Transverse colon (tissue), 4 donors: ENCODE data around the gene PPP3CA.

Experiments
- EP300 ChIP-seq: sonication (generic); formaldehyde crosslinking; IDR thresholded peaks from one replicate; pipeline ENCODE4 v1.6.1; 2017; ENCODE audit warnings: antibody characterized with exemption, low read depth
- POLR2A ChIP-seq: fragments of 450-650 bp; IDR thresholded peaks from one replicate; pipeline ENCODE4 v1.6.1; 2016; ENCODE audit warnings: antibody characterized with exemption, mild to moderate bottlenecking, moderate library complexity
- POLR2AphosphoS5 ChIP-seq, 3 donors: sonication (generic); formaldehyde crosslinking; IDR thresholded peaks; one replicate each; pipeline ENCODE4 v1.6.1; 2016; ENCODE audit warnings: antibody characterized with exemption in 3 of 3
- TF ChIP-seq, protein P1 (sequence below), 5 experiments: fragments of 200-600 bp in 3 of 5; fragments of 450-650 bp in 2 of 5; sonication (generic) in 3 of 5; IDR thresholded peaks; 1 replicate in 2 of 5; 2 replicates in 3 of 5; pipeline ENCODE4 v1.5.1; 2016 to 2017; ENCODE audit warnings: antibody characterized with exemption in 5 of 5, inconsistent platforms in 3 of 5, mild to moderate bottlenecking in 2 of 5, moderate library complexity in 1 of 5

DNA sequence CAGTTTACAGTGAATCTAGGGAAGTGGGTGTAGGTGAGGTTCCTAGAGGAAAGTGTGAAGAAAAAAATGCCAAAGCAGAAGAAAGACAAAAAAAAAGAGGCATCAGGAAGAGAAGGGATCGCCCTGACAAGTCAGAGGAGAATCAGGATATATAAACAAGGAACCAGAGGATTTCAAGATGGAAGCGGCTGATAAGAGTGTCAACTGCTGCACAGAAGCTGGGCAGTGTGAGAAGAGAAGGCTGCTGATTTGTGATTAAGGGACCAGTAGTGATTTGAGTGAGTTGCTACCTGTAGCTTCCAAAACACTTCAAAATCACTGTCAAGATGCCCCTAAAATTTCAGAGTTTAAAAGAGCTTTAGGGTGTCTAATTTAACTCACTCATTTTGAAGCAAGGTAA lies 258.2 kb downstream of the PPP3CA start:
- TF ChIP-seq POLR2A (no peak), POLR2AphosphoS5 (IDR thresholded peaks at IDR 0.05) (no peak), EP300 (no peak)
- TF ChIP-seq, protein P1, sequence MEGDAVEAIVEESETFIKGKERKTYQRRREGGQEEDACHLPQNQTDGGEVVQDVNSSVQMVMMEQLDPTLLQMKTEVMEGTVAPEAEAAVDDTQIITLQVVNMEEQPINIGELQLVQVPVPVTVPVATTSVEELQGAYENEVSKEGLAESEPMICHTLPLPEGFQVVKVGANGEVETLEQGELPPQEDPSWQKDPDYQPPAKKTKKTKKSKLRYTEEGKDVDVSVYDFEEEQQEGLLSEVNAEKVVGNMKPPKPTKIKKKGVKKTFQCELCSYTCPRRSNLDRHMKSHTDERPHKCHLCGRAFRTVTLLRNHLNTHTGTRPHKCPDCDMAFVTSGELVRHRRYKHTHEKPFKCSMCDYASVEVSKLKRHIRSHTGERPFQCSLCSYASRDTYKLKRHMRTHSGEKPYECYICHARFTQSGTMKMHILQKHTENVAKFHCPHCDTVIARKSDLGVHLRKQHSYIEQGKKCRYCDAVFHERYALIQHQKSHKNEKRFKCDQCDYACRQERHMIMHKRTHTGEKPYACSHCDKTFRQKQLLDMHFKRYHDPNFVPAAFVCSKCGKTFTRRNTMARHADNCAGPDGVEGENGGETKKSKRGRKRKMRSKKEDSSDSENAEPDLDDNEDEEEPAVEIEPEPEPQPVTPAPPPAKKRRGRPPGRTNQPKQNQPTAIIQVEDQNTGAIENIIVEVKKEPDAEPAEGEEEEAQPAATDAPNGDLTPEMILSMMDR (IDR thresholded peaks at IDR 0.05), result no peak
